B cell (primary cell): ENCODE results near the gene ZNF692. TPM values are rescaled to one million over a fixed set of nuclear protein-coding genes. Genes with fewer than 3 reads are reported as not detected.
A peak's percentile ranks its signal among the peaks of the same experiment; 100 is the strongest.

Experiments
- ATAC-seq: fragments of 200-7000 bp; cut with Tn5 transposase; one replicate; pipeline ENCODE4 v1.10.0; 2021; ENCODE audit warnings: low read depth, mild to moderate bottlenecking, moderate number of reproducible peaks, moderate library complexity
- CTCF ChIA-PET: fragments of 350-600 bp; sonication (Branson Sonifier 250); formaldehyde crosslinking; loops from one replicate; lab custom pipeline; 2021; ENCODE audit warnings: antibody characterized with exemption, inconsistent platforms; lab: Charles Lee
- POLR2A ChIA-PET: fragments of 350-600 bp; sonication (Branson Sonifier 250); formaldehyde crosslinking; loops from one replicate; lab custom pipeline; 2021; ENCODE audit warnings: antibody characterized with exemption; lab: Charles Lee
- DNase-seq: peaks from one replicate; pipeline ENCODE4 v3.0.0; 2013
- H2AFZ ChIP-seq: 2 replicates; pipeline ENCODE4 v1.6.1; 2012; ENCODE audit warnings: mild to moderate bottlenecking, low read depth, low read length; ENCODE audit not compliant: insufficient read depth, poor library complexity, severe bottlenecking
- H3K27ac ChIP-seq, 2 donors: 1 replicate in 1 of 2; 2 replicates in 1 of 2; pipeline ENCODE4 v1.5.1; 2012 to 2013; ENCODE audit warnings: low read length in 2 of 2, mild to moderate bottlenecking in 2 of 2, moderate library complexity in 1 of 2
- H3K27me3 ChIP-seq, 4 experiments: fragments of 200-600 bp in 1 of 4; sonication (generic) in 1 of 4; replicated peaks in 1 of 4; 1 replicate in 2 of 4; 2 replicates in 2 of 4; pipeline versions ENCODE4 v1.6.1 to v1.7.0; 2013 to 2016; ENCODE audit warnings: low read length in 3 of 4, mild to moderate bottlenecking in 2 of 4, mixed read lengths in 1 of 4, moderate library complexity in 1 of 4; ENCODE audit not compliant: insufficient read depth in 4 of 4, control insufficient read depth in 3 of 4; ENCODE audit errors: control extremely low read depth in 1 of 4
- H3K36me3 ChIP-seq, 2 experiments: replicated peaks in 1 of 2; 1 replicate in 1 of 2; 2 replicates in 1 of 2; pipeline versions ENCODE4 v1.6.1 to v1.7.1; 2013; ENCODE audit warnings: low read length in 1 of 2; ENCODE audit not compliant: insufficient read depth in 2 of 2, control insufficient read depth in 1 of 2; ENCODE audit errors: control extremely low read depth in 1 of 2, extremely low read depth in 1 of 2
- H3K4me1 ChIP-seq, 2 donors: fragments of 200-600 bp in 1 of 2; sonication (generic) in 1 of 2; 1 replicate in 1 of 2; 2 replicates in 1 of 2; pipeline versions ENCODE4 v1.5.1 to v1.6.1; 2013 to 2017; ENCODE audit warnings: low read length in 2 of 2; ENCODE audit not compliant: control insufficient read depth in 2 of 2, insufficient read depth in 2 of 2
- H3K4me2 ChIP-seq: replicated peaks from 2 replicates; pipeline ENCODE3; 2012; ENCODE audit warnings: mild to moderate bottlenecking, low read depth, low read length; ENCODE audit not compliant: poor library complexity, severe bottlenecking
- H3K4me3 ChIP-seq, 5 experiments: fragments of 200-600 bp in 1 of 5; sonication (generic) in 1 of 5; 1 replicate in 3 of 5; 2 replicates in 2 of 5; pipeline versions ENCODE4 v1.5.1 to v1.7.0; 2011 to 2016; ENCODE audit warnings: low read length in 4 of 5, mild to moderate bottlenecking in 4 of 5, low read depth in 2 of 5, control low read depth in 1 of 5, moderate library complexity in 1 of 5; ENCODE audit not compliant: insufficient read depth in 1 of 5; ENCODE audit errors: control extremely low read depth in 1 of 5, extremely low read depth in 1 of 5
- H3K79me2 ChIP-seq: fragments of 200-600 bp; sonication (generic); one replicate; pipeline ENCODE4 v1.6.0; 2016; ENCODE audit warnings: low read length; ENCODE audit not compliant: control insufficient read depth, insufficient read depth
- H3K9ac ChIP-seq: fragments of 200-600 bp; sonication (generic); 2 replicates; pipeline ENCODE4 v1.6.1; 2017; ENCODE audit warnings: mild to moderate bottlenecking, low read length, moderate library complexity
- H3K9me3 ChIP-seq, 3 donors: one replicate each; pipeline versions ENCODE4 v1.6.1 to v1.7.1; 2013; ENCODE audit warnings: low read length in 2 of 3; ENCODE audit not compliant: control insufficient read depth in 2 of 3, insufficient read depth in 1 of 3; ENCODE audit errors: control extremely low read depth in 1 of 3
- H4K20me1 ChIP-seq: 2 replicates; pipeline ENCODE4 v1.6.0; 2012; ENCODE audit warnings: mild to moderate bottlenecking, low read length; ENCODE audit not compliant: insufficient read depth, control insufficient read depth, poor library complexity, severe bottlenecking
- H3K27ac Mint-ChIP-seq: one replicate; pipeline ENCODE4 v1.8.0; 2021; ENCODE audit warnings: mixed read lengths
- H3K27me3 Mint-ChIP-seq: one replicate; pipeline ENCODE4 v1.8.0; 2021; ENCODE audit warnings: mixed read lengths
- H3K4me1 Mint-ChIP-seq: one replicate; pipeline ENCODE4 v1.8.0; 2021; ENCODE audit warnings: mixed read lengths
- H3K4me3 Mint-ChIP-seq: one replicate; pipeline ENCODE4 v1.8.0; 2021; ENCODE audit warnings: mixed read lengths
- H3K9me3 Mint-ChIP-seq: one replicate; pipeline ENCODE4 v1.8.0; 2022; ENCODE audit warnings: mixed read lengths; ENCODE audit not compliant: insufficient read depth
- CTCF ChIP-seq: fragments of 200-600 bp; IDR thresholded peaks from one replicate; pipeline ENCODE4 v1.8.0; 2022; ENCODE audit warnings: antibody characterized with exemption, mild to moderate bottlenecking
- EZH2 ChIP-seq: IDR thresholded peaks from 2 replicates; pipeline ENCODE4 v1.6.1; 2012; ENCODE audit warnings: borderline replicate concordance, low read depth, mild to moderate bottlenecking, moderate library complexity, low read length; ENCODE audit not compliant: insufficient read depth, poor library complexity, severe bottlenecking
- WGBS: methylation state at CpG from one replicate; pipeline ENCODE4 v1.1.5; 2013; ENCODE audit warnings: missing lambda C conversion rate; ENCODE audit not compliant: insufficient coverage; 5-methylcytosine and 5-hydroxymethylcytosine counted together
- intact Hi-C: fragments of 100-400 bp; cut with micrococcal nuclease; formaldehyde crosslinking; loops from one replicate; pipeline ENCODE4 v1.10.0; 2022
- polyA plus RNA-seq: library from polyadenylated mRNA; depleted of rRNA; stranded (reverse); fragments of >200 nt; gene quantifications from 2 replicates; pipeline ENCODE4 v1.2.3, GENCODE V29; 2012
- total RNA-seq, 2 donors: library from RNA; stranded (reverse); fragments of 120-200 nt in 1 of 2; gene quantifications; 1 replicate in 1 of 2; 2 replicates in 1 of 2; pipeline versions ENCODE4 v1.2.3 to v1.2.4, GENCODE V29; 2013 to 2022

ZNF692 gene
- total and polyA plus RNA-seq, 2 donors (not counting 1 experiment from before 2014, with no cell fraction given) = 56.9 to 157 TPM

DNA sequence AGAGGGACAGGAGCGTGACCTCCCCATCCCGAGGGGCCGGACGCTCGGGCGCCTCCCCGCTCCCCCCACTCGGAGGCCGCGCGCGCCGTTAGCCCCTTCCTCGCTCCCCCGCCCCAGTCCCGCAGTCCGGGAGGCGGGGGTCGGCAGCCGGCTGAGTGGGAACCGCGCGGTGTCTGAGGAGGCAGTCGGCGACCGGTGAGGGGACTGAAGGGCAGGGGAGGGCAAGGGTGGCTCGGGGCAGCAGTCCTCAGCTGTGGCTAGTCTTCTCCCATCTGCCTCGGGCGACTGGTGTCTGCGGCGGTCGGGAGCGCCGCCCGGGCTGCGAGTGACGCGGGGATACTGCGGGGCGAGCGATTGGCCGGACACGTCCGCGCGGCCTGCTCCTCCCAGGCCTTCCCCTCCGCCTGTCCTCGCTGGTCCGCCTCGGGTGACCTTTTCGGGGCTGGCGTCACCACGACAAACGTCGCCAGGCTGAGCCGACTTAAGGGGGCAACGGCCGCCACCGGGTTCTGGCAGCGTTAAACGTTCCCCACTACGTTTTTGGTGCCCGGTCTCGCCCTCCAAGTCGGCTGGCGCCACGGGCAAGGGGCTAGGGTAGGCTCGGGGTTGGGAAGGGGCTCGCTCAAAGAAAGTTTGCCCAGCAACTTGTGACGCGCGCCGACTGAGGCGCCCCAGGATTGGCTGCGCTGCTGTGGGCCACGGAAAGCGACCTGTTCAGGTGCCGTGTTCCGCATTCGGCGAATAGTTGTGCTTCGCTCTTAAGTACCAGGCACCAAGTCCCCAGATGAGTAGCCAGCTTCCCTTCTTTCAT lies 20.3 kb downstream of the ZNF692 start:
- ATAC-seq = peak; percentile 61
- peak; percentile 95 for DNase-seq
- under 1% methylated on average over 82 of the region's 82 CpGs for WGBS
- peak overlapping the region; percentile 94 for H3K9ac ChIP-seq
- peak overlapping the region; percentile 88 for H2AFZ ChIP-seq
- CTCF ChIA-PET = interaction anchor here (0.7 to 4.0 kb wide), 9 partner anchors 12 to 216 kb away, joined by 3 to 64 read pairs (median 8); partner anchors contain the start of genes SH3BP5L and ZNF692
- intact Hi-C loops = loop anchor here (1.0 to 5.0 kb wide), 6 partner anchors 12 to 1906 kb away; partner anchors contain the start of genes AHCTF1 and PGBD2
- peaks cover 18% of the 10 kb centered on the region for H4K20me1 ChIP-seq
- H3K9me3 Mint-ChIP-seq = no peaks in the 10 kb centered on the region
- H3K4me3 Mint-ChIP-seq = no peak overlapping the region
- peak overlapping the region; percentile 65 to 94 (median 92) for H3K4me3 ChIP-seq
- peaks cover 42 to 50% of the 10 kb centered on the region in 2 donors for H3K4me1 ChIP-seq
- peaks cover 60% of the 10 kb centered on the region for H3K79me2 ChIP-seq
- TF ChIP-seq EZH2 = no peak
- TF ChIP-seq CTCF = no peak
- peak overlapping the region; percentile 93 for H3K4me2 ChIP-seq
- H3K27me3 Mint-ChIP-seq = no peaks in the 10 kb centered on the region
- H3K4me1 Mint-ChIP-seq = peaks cover 38% of the 10 kb centered on the region
- no peaks in the 10 kb centered on the region for H3K27me3 ChIP-seq
- H3K27ac ChIP-seq = peak overlapping the region; percentile 97 to 99
- POLR2A ChIA-PET = interaction anchor here (0.8 to 4.0 kb wide), 9 partner anchors 12 to 67 kb away, joined by 3 to 88 read pairs (median 4); partner anchors contain the start of genes PGBD2, SH3BP5L and ZNF692
- no peaks in the 10 kb centered on the region for H3K9me3 ChIP-seq
- peaks cover 3 to 17% of the 10 kb centered on the region in 2 experiments for H3K36me3 ChIP-seq
- no peak overlapping the region for H3K27ac Mint-ChIP-seq
